ENCODE results near the gene DIP2B. TPM values are rescaled to one million over a fixed set of nuclear protein-coding genes. Genes with fewer than 3 reads are reported as not detected.

DIP2B gene
- total RNA-seq, 1 donor from 2014 or later = 37.1 TPM

DNA sequence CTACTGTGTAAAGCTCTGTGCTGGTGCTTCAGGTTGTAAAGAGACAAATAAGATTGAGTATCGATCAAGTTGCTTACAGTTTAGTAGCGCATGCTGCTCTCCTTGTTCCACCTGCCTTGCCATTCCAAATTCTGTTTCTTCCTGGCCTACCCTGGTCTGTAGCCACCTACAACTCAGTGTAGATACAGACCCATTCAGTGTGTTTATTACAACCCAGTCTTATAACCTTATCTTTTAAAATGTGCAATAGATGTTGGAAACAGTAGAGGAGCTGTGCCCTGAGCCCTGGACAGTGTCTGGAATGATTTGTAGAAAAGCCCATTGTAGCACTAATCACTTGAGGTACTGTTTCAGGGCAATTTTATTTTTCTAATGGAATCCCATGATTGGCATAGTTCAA lies 68.5 kb downstream of the DIP2B start:
- no peak overlapping the region for H3K9ac ChIP-seq
- peaks cover 15% of the 10 kb centered on the region for H3F3A ChIP-seq (ENCODE audit: low read depth)
- no peak overlapping the region for H3K4me3 ChIP-seq
- H3K4me2 ChIP-seq = peak overlapping the region; percentile 10
- H3K79me2 ChIP-seq (ENCODE audit: low read depth) = peaks cover 84% of the 10 kb centered on the region
- Mint-ChIP-seq H3K9me3 (no peaks in the 10 kb centered on the region), H3K4me3 (no peak overlapping the region), H3K4me1 (peaks cover 19% of the 10 kb centered on the region), H3K27ac (peak overlapping the region; percentile 68), H3K27me3 (ENCODE audit: insufficient read depth, low read depth) (no peaks in the 10 kb centered on the region), H3K36me3 (no peaks in the 10 kb centered on the region)
- no peak for DNase-seq (ENCODE audit: low spot score)
- no peaks in the 10 kb centered on the region for H3K9me3 ChIP-seq (ENCODE audit: low read depth)
- H3K27me3 ChIP-seq = no peaks in the 10 kb centered on the region
- peaks cover 17% of the 10 kb centered on the region for H4K20me1 ChIP-seq (ENCODE audit: low read depth)
- H3K4me1 ChIP-seq = peaks cover 54% of the 10 kb centered on the region
- H3K27ac ChIP-seq = no peak overlapping the region
- H2AFZ ChIP-seq (replicated peaks) = no peak overlapping the region
- no peaks in the 10 kb centered on the region for H3K36me3 ChIP-seq
- TF ChIP-seq, protein P1, sequence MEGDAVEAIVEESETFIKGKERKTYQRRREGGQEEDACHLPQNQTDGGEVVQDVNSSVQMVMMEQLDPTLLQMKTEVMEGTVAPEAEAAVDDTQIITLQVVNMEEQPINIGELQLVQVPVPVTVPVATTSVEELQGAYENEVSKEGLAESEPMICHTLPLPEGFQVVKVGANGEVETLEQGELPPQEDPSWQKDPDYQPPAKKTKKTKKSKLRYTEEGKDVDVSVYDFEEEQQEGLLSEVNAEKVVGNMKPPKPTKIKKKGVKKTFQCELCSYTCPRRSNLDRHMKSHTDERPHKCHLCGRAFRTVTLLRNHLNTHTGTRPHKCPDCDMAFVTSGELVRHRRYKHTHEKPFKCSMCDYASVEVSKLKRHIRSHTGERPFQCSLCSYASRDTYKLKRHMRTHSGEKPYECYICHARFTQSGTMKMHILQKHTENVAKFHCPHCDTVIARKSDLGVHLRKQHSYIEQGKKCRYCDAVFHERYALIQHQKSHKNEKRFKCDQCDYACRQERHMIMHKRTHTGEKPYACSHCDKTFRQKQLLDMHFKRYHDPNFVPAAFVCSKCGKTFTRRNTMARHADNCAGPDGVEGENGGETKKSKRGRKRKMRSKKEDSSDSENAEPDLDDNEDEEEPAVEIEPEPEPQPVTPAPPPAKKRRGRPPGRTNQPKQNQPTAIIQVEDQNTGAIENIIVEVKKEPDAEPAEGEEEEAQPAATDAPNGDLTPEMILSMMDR (IDR thresholded peaks at IDR 0.05) = no peak
- no peak for TF ChIP-seq EZH2phosphoT487 (IDR thresholded peaks at IDR 0.05)
- no peak for TF ChIP-seq EZH2 (IDR thresholded peaks at IDR 0.05)

DNA sequence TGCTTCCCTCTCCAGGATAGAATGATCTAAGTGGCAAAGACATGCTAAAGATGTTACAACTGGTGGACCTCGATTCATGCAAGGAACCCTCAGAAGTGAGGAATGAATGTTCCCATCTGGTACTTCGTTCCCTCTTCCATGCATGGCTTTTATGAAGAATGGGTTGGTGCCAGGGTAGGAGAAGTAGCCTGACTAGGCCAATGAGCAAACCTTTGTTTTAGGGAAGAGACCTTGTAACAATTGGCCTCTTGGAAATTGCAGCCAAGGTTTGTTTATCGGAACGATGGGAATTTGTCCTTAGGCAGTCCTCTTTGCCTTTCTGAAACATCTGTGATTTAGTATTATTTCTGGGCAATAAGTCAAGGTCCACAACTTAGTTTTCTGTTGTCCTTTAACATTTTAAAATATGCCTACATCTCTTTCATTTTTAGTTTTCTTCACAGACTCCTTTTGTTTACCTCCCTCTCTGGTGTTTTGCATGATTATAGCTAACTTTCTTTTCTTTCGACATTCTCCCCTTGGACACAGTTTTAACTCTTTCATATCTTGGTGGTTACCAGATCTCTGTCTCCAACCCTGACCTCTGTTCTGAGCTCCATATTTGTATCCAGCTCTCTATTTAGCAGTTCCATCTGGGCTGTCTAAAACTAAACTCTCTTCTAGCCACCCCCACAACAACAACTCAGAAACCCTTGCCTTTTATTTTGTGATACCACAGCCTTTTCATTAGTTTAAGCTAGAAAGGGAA lies 70.0 kb downstream of the DIP2B start:
- Histone ChIP-seq H3K9me3 (ENCODE audit: low read depth) (no peaks in the 10 kb centered on the region), H3K27ac (no peak overlapping the region), H3K4me1 (peaks cover 39% of the 10 kb centered on the region), H3K9ac (no peak overlapping the region), H3K79me2 (ENCODE audit: low read depth) (peaks cover 71% of the 10 kb centered on the region), H3K4me3 (no peak overlapping the region), H3K4me2 (no peak overlapping the region), H3K36me3 (no peaks in the 10 kb centered on the region), H2AFZ (replicated peaks) (no peak overlapping the region), H3K27me3 (no peaks in the 10 kb centered on the region), H3F3A (ENCODE audit: low read depth) (peaks cover 1% of the 10 kb centered on the region), H4K20me1 (ENCODE audit: low read depth) (peaks cover 9% of the 10 kb centered on the region)
- Mint-ChIP-seq H3K36me3 (no peaks in the 10 kb centered on the region), H3K27me3 (ENCODE audit: insufficient read depth, low read depth) (no peaks in the 10 kb centered on the region), H3K9me3 (no peaks in the 10 kb centered on the region), H3K27ac (no peak overlapping the region), H3K4me3 (no peak overlapping the region), H3K4me1 (peaks cover 19% of the 10 kb centered on the region)
- no peak for DNase-seq (ENCODE audit: low spot score)
- TF ChIP-seq EZH2phosphoT487 (IDR thresholded peaks at IDR 0.05) (no peak), EZH2 (IDR thresholded peaks at IDR 0.05) (no peak)
- TF ChIP-seq, protein P1 (IDR thresholded peaks at IDR 0.05) = no peak

DNA sequence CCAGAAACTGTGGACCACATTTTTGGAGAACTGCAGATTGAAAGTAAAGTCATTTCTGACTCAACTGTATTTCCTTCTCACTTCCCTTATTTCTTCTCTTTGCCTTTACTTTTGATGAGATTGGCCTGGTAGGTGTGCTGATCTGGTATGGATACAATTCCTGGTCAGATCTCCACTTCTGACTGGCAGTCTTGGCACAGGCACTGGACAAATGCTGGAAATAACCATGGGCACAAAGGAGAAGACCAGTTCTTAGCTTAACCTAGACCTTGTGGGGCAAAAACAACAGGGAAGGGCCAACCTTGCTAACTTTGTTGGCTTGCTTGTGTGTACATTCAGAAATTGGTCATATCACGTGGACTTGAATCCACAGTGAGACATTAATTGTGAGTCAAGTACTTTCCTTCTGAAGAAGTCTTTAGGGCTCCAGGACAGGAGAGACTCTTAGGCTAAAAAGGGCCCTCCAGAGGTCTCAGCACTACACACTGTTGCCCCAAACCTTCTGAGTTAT lies 75.0 kb downstream of the DIP2B start:
- H4K20me1 ChIP-seq (ENCODE audit: low read depth) = peaks cover 4% of the 10 kb centered on the region
- H3K36me3 ChIP-seq = no peaks in the 10 kb centered on the region
- no peak overlapping the region for H3K27ac ChIP-seq
- no peaks in the 10 kb centered on the region for H3K9me3 ChIP-seq (ENCODE audit: low read depth)
- Mint-ChIP-seq H3K27me3 (ENCODE audit: insufficient read depth, low read depth) (no peaks in the 10 kb centered on the region), H3K4me1 (peaks cover 11% of the 10 kb centered on the region), H3K9me3 (no peaks in the 10 kb centered on the region), H3K4me3 (no peak overlapping the region), H3K27ac (no peak overlapping the region), H3K36me3 (peaks cover 4% of the 10 kb centered on the region)
- no peak overlapping the region for H3K4me2 ChIP-seq
- peaks cover 60% of the 10 kb centered on the region for H3K79me2 ChIP-seq (ENCODE audit: low read depth)
- H3K4me3 ChIP-seq = no peak overlapping the region
- no peak for TF ChIP-seq EZH2phosphoT487 (IDR thresholded peaks at IDR 0.05)
- TF ChIP-seq, protein P1 (IDR thresholded peaks at IDR 0.05) = no peak
- no peak for TF ChIP-seq EZH2 (IDR thresholded peaks at IDR 0.05)
- H2AFZ ChIP-seq (replicated peaks) = no peak overlapping the region
- H3F3A ChIP-seq (ENCODE audit: low read depth) = no peaks in the 10 kb centered on the region
- H3K4me1 ChIP-seq = peaks cover 21% of the 10 kb centered on the region
- H3K9ac ChIP-seq = no peak overlapping the region
- no peaks in the 10 kb centered on the region for H3K27me3 ChIP-seq
- no peak for DNase-seq (ENCODE audit: low spot score)

All from neural progenitor cell (in vitro differentiated cells).